Tibial nerve (tissue), 4 donors: ENCODE results near the gene LCORL. TPM values are rescaled to one million over a fixed set of nuclear protein-coding genes. Genes with fewer than 3 reads are reported as not detected.

Experiments
- DNase-seq, 2 donors: peaks; one replicate each; pipeline ENCODE4 v3.0.0-alpha.2; 2019; ENCODE audit warnings: low spot score in 2 of 2
- H3K27ac ChIP-seq, 4 donors: fragments of 200-600 bp; sonication (generic) in 3 of 4; one replicate each; pipeline ENCODE4 v1.5.1; 2017 to 2019; ENCODE audit warnings: mild to moderate bottlenecking in 1 of 4
- H3K27me3 ChIP-seq, 2 donors: fragments of 200-600 bp; sonication (generic) in 1 of 2; one replicate each; pipeline versions ENCODE4 v1.5.1 to v1.6.0; 2017 to 2019
- H3K36me3 ChIP-seq, 3 donors: fragments of 200-600 bp; sonication (generic); one replicate each; pipeline ENCODE4 v1.5.1; 2018 to 2019
- H3K4me1 ChIP-seq, 4 donors: fragments of 200-600 bp; sonication (generic) in 3 of 4; one replicate each; pipeline ENCODE4 v1.5.1; 2017 to 2019
- H3K4me3 ChIP-seq, 4 donors: fragments of 200-600 bp; sonication (generic) in 3 of 4; one replicate each; pipeline ENCODE4 v1.5.1; 2017 to 2019; ENCODE audit warnings: mild to moderate bottlenecking in 1 of 4, moderate library complexity in 1 of 4
- H3K9me3 ChIP-seq, 4 donors: fragments of 200-600 bp; sonication (generic) in 3 of 4; one replicate each; pipeline ENCODE4 v1.5.1; 2017 to 2019
- CTCF ChIP-seq, 5 experiments: fragments of 200-600 bp in 3 of 5; fragments of 450-650 bp in 2 of 5; sonication (generic) in 3 of 5; IDR thresholded peaks; one replicate each; pipeline ENCODE4 v1.5.1; 2016 to 2019; ENCODE audit warnings: antibody characterized with exemption in 5 of 5, mild to moderate bottlenecking in 3 of 5, moderate library complexity in 2 of 5
- EP300 ChIP-seq, 2 donors: sonication (generic); formaldehyde crosslinking; IDR thresholded peaks; one replicate each; pipeline ENCODE4 v1.6.1; 2017; ENCODE audit warnings: antibody characterized with exemption in 2 of 2, mild to moderate bottlenecking in 1 of 2
- POLR2A ChIP-seq, 2 donors: fragments of 450-650 bp; IDR thresholded peaks; one replicate each; pipeline ENCODE4 v1.6.1; 2017; ENCODE audit warnings: antibody characterized with exemption in 2 of 2, mild to moderate bottlenecking in 2 of 2, moderate library complexity in 2 of 2
- WGBS, 2 donors: methylation state at CpG; one replicate each; pipeline ENCODE4 v1.1.5; 2018; 5-methylcytosine and 5-hydroxymethylcytosine counted together
- total RNA-seq, 4 donors: library from RNA; depleted of rRNA; stranded (reverse); fragments of >200 nt; gene quantifications; one replicate each; pipeline ENCODE4 v1.1.0, GENCODE V29; 2016

The LCORL gene
- total RNA-seq, 4 donors from 2014 or later, result 17.3 to 35.0 (median 18.7) TPM

- Histone ChIP-seq H3K27me3 (no peaks in the 10 kb centered on the region), H3K4me3 (no peak overlapping the region), H3K36me3 (peaks cover 0 to 5% (median 0%) of the 10 kb centered on the region in 3 donors), H3K27ac (no peak overlapping the region), H3K4me1 (no peaks in the 10 kb centered on the region), H3K9me3 (no peaks in the 10 kb centered on the region)
- no peak for DNase-seq
- WGBS, 2 donors, result 92 to 94% methylated on average over 1 of the region's 1 CpG
- TF ChIP-seq POLR2A (IDR thresholded peaks at IDR 0.05) (no peak), CTCF (IDR thresholded peaks at IDR 0.05) (no peak), EP300 (IDR thresholded peaks at IDR 0.05) (no peak)
These were observed 55.2 kb downstream of the LCORL start for GRCh38 chr4:17966312-17966711.

GRCh38 chr4:17964576-17964975 is 57.0 kb downstream of the LCORL start:
- no peak for DNase-seq
- no peak overlapping the region for H3K4me3 ChIP-seq
- H3K9me3 ChIP-seq, result no peaks in the 10 kb centered on the region
- no peaks in the 10 kb centered on the region for H3K4me1 ChIP-seq
- H3K27ac ChIP-seq, result no peak overlapping the region
- no peak for TF ChIP-seq CTCF (IDR thresholded peaks at IDR 0.05)
- no peak for TF ChIP-seq EP300 (IDR thresholded peaks at IDR 0.05)
- TF ChIP-seq POLR2A (IDR thresholded peaks at IDR 0.05), result no peak
- peaks cover 0 to 11% (median 0%) of the 10 kb centered on the region in 3 donors for H3K36me3 ChIP-seq
- WGBS, 2 donors, result 82 to 91% methylated on average over 7 of the region's 7 CpGs
- no peaks in the 10 kb centered on the region for H3K27me3 ChIP-seq

GRCh38 chr4:17962171-17962570 is 59.4 kb downstream of the LCORL start:
- no peaks in the 10 kb centered on the region for H3K27me3 ChIP-seq

GRCh38 chr4:17961249-17961648 is 60.3 kb downstream of the LCORL start:
- no peaks in the 10 kb centered on the region for H3K4me1 ChIP-seq
- TF ChIP-seq POLR2A (IDR thresholded peaks at IDR 0.05) (no peak), EP300 (IDR thresholded peaks at IDR 0.05) (no peak), CTCF (IDR thresholded peaks at IDR 0.05) (no peak)
- no peak overlapping the region for H3K27ac ChIP-seq
- no peak overlapping the region for H3K4me3 ChIP-seq
- no peaks in the 10 kb centered on the region for H3K27me3 ChIP-seq
- peaks cover 0 to 3% (median 0%) of the 10 kb centered on the region in 4 donors for H3K9me3 ChIP-seq
- peaks cover 0 to 34% (median 0%) of the 10 kb centered on the region in 3 donors for H3K36me3 ChIP-seq
- DNase-seq, result no peak

More at GRCh38 chr4:17962171-17962570, 59.4 kb downstream of the LCORL start:
- H3K4me1 ChIP-seq, result no peaks in the 10 kb centered on the region
- DNase-seq, result no peak
- 69 to 80% methylated on average over 2 of the region's 2 CpGs for WGBS, 2 donors
- peaks cover 0 to 27% (median 0%) of the 10 kb centered on the region in 3 donors for H3K36me3 ChIP-seq
- no peak for TF ChIP-seq POLR2A (IDR thresholded peaks at IDR 0.05)
- no peak for TF ChIP-seq EP300 (IDR thresholded peaks at IDR 0.05)
- no peak for TF ChIP-seq CTCF (IDR thresholded peaks at IDR 0.05)
- H3K27ac ChIP-seq, result no peak overlapping the region
- no peaks in the 10 kb centered on the region for H3K9me3 ChIP-seq
- H3K4me3 ChIP-seq, result no peak overlapping the region

- WGBS, 2 donors, result 86% methylated on average over 3 of the region's 3 CpGs
- TF ChIP-seq CTCF (IDR thresholded peaks at IDR 0.05) (no peak), EP300 (IDR thresholded peaks at IDR 0.05) (no peak), POLR2A (IDR thresholded peaks at IDR 0.05) (no peak)
- no peak for DNase-seq
These were observed 63.4 kb downstream of the LCORL start for GRCh38 chr4:17958181-17958580.

More at GRCh38 chr4:17958181-17958580, 63.4 kb downstream of the LCORL start:
- Histone ChIP-seq H3K36me3 (peaks cover 0 to 59% (median 0%) of the 10 kb centered on the region in 3 donors), H3K4me1 (no peaks in the 10 kb centered on the region), H3K27me3 (no peaks in the 10 kb centered on the region), H3K4me3 (no peak overlapping the region), H3K27ac (no peak overlapping the region), H3K9me3 (peaks cover 0 to 3% (median 0%) of the 10 kb centered on the region in 4 donors)
